SH-SY5Y (cell line): ENCODE data around the gene ATG2A.

Experiments used
- GATA2 ChIP-seq: IDR thresholded peaks from 2 replicates; pipeline ENCODE4 v1.6.1; 2011; ENCODE audit warnings: mild to moderate bottlenecking, low read depth, low read length
- GATA3 ChIP-seq: IDR thresholded peaks from 2 replicates; pipeline ENCODE4 v1.6.1; 2011; ENCODE audit warnings: low read depth, mild to moderate bottlenecking, low read length, moderate library complexity

- no peak for TF ChIP-seq GATA2
- no peak for TF ChIP-seq GATA3
Observed at GRCh38 chr11:64862987-64863390, 54.0 kb downstream of the ATG2A start.
